RKO (cell line): Measurements from ENCODE around the gene IGFBP6.
A peak's percentile ranks its signal among the peaks of the same experiment; 100 is the strongest.

Experiments used
- DNase-seq: peaks from one replicate; pipeline ENCODE4 v3.0.0-alpha.2; 2016; ENCODE audit warnings: low spot score

IGFBP6 gene

DNA sequence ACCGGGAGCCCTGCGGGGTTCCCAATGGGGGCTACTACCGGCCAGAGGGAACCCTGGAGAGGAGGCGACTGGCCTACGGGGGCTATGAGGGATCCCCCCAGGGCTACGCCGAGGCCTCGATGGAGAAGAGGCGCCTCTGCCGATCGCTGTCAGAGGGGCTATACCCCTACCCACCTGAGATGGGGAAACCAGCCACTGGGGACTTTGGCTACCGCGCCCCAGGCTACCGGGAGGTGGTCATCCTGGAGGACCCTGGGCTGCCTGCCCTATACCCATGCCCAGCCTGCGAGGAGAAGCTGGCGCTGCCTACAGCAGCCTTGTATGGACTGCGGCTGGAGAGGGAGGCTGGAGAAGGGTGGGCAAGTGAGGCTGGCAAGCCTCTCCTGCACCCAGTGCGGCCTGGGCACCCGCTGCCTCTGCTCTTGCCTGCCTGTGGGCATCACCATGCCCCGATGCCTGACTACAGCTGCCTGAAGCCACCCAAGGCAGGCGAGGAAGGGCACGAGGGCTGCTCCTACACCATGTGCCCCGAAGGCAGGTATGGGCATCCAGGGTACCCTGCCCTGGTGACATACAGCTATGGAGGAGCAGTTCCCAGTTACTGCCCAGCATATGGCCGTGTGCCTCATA lies 37.9 kb upstream of the IGFBP6 start:
- no peak for DNase-seq

DNA sequence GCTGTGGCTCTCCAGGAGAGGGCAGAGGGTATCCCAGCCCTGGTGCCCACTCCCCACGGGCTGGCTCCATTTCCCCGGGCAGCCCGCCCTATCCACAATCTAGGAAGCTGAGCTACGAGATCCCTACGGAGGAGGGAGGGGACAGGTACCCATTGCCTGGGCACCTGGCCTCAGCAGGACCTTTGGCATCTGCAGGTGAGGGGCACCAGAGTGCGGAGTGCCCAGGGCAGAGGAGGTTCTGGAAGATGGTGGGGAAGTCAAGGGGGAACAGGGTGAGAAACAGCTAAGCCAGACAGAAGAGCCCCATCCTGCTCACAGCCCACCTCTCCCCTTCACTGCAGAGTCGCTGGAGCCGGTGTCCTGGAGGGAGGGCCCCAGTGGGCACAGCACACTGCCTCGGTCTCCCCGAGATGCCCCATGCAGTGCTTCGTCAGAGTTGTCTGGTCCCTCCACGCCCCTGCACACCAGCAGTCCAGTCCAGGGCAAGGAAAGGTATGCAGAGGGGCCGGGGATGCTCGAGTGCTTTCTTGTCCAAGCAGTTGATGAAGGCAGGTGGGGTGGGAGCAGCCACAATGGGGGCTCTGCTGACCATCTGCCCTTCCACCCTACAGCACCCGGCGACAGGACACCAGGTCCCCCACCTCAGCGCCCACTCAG lies 37.3 kb upstream of the IGFBP6 start:
- no peak for DNase-seq

DNA sequence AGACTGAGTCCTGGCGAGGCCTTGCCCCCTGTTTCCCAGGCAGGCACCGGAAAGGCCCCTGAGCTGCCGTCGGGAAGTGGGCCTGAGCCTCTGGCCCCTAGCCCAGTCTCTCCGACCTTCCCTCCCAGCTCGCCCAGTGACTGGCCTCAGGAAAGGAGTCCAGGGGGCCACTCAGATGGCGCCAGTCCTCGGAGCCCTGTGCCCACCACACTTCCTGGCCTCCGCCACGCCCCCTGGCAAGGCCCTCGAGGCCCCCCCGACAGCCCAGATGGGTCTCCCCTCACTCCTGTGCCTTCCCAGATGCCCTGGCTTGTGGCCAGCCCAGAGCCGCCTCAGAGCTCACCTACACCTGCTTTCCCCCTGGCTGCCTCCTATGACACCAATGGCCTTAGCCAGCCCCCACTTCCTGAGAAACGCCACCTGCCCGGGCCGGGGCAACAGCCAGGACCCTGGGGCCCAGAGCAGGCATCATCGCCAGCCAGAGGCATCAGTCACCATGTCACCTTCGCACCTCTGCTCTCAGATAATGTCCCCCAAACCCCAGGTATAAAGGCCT lies 36.7 kb upstream of the IGFBP6 start:
- DNase-seq, result no peak

GRCh38 chr12:53061404-53062010 lies 36.0 kb upstream of the IGFBP6 start:
- no peak for DNase-seq

DNA sequence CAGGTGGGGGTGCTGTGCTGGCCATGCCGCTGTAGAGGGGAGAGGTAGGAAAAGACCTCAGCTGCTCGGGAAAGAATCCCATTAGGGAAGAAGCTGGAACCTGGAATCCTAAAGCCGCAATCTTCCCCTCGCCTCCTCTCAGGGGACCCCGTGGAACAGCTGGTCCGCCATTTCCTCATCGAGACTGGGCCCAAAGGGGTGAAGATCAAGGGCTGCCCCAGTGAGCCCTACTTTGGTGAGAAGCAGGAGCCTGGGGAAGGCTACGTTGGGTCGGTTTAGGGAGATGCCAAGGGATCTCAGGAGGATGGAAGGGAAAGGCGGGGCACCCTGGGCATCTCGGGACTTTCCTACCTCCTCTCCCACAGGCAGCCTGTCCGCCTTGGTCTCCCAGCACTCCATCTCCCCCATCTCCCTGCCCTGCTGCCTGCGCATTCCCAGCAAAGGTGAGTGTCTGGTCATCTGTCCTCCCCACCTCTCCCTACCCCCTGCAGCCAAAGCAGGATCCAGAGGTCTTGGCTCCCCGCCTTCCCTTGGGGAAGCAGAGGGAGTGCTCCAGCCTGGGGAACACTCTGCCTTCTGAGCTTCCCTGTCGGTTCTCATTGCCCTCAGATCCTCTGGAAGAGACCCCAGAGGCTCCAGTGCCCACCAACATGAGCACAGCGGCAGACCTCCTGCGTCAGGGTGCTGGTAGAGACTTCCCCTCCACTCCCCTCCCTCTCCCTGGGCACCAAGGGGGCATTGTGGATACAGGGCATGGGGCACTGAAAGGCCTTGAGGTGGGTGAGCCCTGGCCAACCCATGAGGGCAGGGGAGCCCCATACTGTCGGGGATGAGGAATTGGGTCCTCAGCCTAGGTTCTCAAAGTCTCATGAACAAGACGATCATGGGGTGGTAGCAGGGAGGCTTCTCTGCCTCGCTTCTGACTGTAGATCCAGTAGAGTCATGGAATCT lies 35.2 kb upstream of the IGFBP6 start:
- no peak for DNase-seq

DNA sequence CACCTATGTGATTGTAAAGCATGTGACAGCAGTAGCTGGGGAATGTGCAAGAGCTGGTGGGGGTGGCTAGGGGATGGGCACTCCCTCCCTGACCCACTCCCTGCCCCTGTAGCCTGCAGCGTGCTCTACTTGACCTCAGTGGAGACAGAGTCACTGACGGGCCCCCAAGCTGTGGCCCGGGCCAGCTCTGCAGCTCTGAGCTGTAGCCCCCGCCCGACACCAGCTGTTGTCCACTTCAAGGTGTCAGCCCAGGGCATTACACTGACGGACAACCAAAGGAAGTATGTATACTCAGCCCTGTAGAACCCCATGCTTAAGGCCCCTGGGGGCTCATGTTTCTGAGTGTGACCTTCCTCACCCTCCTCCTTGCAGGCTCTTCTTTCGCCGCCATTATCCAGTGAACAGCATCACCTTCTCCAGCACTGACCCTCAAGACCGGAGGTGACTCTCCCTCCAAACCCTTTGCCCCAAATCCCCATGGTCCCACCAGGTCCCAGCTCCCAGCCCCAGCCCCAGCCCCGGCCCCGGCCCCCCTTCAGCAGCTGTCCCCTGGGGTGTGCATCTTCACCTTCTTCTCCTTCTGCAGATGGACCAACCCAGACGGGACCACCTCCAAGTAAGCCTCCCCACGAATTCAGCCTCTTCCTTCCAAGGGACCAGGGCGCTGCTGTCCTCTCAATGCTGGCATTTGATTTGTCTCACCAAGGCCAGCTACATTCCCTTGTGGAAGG lies 34.3 kb upstream of the IGFBP6 start:
- DNase-seq, result no peak

DNA sequence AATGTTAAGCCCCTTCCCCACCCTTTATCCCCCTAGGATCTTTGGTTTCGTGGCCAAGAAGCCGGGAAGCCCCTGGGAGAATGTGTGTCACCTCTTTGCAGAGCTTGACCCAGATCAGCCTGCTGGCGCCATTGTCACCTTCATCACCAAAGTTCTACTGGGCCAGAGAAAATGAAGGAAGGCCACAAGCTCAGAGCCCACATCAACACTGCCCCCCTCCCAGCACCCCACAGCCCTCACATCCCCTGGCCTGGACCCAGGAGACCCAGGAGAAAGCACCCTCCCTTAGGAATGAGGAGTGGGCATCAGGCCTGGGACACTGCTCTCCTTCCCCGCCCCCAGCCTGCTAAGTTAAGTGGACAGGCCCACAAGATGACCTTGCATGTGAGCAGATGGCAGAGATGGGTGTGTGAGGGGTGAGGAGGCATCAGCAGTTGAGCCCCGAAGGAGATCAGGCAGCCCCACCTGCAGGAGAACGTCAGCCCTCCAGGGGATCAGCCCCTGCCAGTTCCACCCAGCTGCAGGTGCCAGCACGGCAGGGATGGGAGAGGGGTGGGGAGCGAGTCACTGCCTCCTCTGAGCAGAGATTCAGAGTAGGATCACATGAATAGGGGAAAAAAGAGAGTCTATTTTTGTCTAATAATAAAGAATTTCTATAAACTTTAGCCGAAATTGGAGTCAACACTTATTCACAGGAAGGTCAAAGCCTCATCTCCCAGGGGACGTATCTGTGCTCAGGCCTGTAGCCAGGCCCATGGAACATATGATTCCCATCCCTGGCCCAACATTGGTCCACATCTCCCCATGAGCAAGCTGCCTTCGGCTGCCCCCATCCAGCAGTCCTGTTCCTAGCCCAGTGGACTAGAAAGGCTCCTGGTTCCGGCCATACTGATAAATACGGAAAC lies 33.5 kb upstream of the IGFBP6 start:
- no peak for DNase-seq

DNA sequence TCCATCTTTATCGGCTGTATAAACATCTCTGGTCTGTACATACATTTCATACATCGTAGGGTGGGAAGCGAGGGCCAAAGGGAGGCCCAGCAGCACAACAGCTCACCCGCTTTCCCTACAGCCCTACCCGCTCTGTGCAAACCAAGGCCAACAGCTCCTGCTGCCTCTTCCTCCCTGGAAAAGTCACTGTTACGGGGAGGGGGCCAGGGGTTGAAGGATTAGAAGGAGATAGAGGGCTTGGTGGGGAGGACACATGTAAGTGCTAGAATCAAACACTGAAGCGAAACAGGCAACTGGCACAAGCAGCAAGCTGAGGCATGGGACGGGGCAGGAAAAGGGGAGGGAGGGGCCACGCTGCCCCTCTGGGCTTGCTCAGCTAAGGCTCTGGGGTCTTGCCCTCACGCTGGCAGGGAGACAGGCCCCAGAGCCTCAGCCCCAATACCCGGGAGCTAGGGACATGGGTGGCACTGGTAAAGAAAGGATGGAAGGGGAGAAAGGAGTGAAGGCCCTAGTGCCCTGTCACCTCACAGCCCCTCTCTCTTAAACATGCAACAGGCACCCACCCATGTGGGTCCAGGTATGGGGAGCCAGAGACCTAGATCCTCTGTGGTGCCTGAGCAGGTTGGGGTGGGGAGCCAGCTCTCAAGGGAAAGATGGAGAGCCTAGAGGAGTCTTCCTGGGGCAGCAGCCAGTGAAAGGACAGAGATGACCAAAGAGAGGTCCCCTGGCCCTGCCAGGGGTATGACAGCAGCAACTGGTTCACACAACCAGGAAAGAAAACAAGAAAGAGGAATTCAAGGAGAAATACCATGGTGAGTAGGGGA lies 32.6 kb upstream of the IGFBP6 start:
- no peak for DNase-seq

- DNase-seq, result no peak
Observed at GRCh38 chr12:53065470-53065869, 32.0 kb upstream of the IGFBP6 start.

- DNase-seq, result peak; percentile 77
Observed at GRCh38 chr12:53065975-53066931, 31.2 kb upstream of the IGFBP6 start.

GRCh38 chr12:53067074-53067992 lies 30.1 kb upstream of the IGFBP6 start:
- no peak for DNase-seq

GRCh38 chr12:53067993-53068770 lies 29.3 kb upstream of the IGFBP6 start:
- no peak for DNase-seq

GRCh38 chr12:53068811-53069585 lies 28.5 kb upstream of the IGFBP6 start:
- DNase-seq, result no peak

- no peak for DNase-seq
Observed at GRCh38 chr12:53069621-53070410, 27.7 kb upstream of the IGFBP6 start.
